IMR-90 (cell line): ENCODE results near the gene SV2B. TPM values are rescaled to one million over a fixed set of nuclear protein-coding genes. Genes with fewer than 3 reads are reported as not detected.
A peak's percentile ranks its signal among the peaks of the same experiment; 100 is the strongest.

ENCODE experiments used
- ATAC-seq: fragments of 200-7000 bp; cut with Tn5 transposase; 2 replicates; pipeline ENCODE4 v1.9.1; 2020; ENCODE audit warnings: low read depth, mild to moderate bottlenecking, moderate library complexity
- BruUV-seq: library from RNA; stranded (reverse); fragments of 400-500 nt; replicated peaks from 2 replicates; lab custom pipeline; 2021; lab: Mats Ljungman, UMichigan
- CTCF ChIA-PET: fragments of 300-600 bp; formaldehyde crosslinking; extraction: SDS; loops from one replicate; lab custom pipeline; 2021; ENCODE audit warnings: antibody characterized with exemption; lab: Yijun Ruan, JAX
- POLR2A ChIA-PET: fragments of 300-600 bp; sonication (Branson Sonifier 250); formaldehyde crosslinking; loops from one replicate; lab custom pipeline; 2022; ENCODE audit warnings: antibody characterized with exemption; ENCODE audit not compliant: unreplicated experiment; lab: Charles Lee
- DNase-seq: peaks from one replicate; pipeline ENCODE4 v3.0.0; 2013
- H2AFZ ChIP-seq: replicated peaks from 2 replicates; pipeline ENCODE3; 2013; ENCODE audit warnings: low read length, mild to moderate bottlenecking; ENCODE audit not compliant: poor library complexity
- H2AK5ac ChIP-seq: 2 replicates; pipeline ENCODE4 v1.6.1; 2013; ENCODE audit warnings: low read depth, low read length, inconsistent platforms
- H2AK9ac ChIP-seq: replicated peaks from 2 replicates; pipeline ENCODE3; 2013; ENCODE audit warnings: mild to moderate bottlenecking, low read depth, low read length, moderate library complexity; ENCODE audit not compliant: poor library complexity
- H2BK120ac ChIP-seq: 2 replicates; pipeline ENCODE4 v1.6.1; 2013; ENCODE audit warnings: low read depth, low read length, inconsistent platforms
- H2BK15ac ChIP-seq: 3 replicates; pipeline ENCODE4 v1.6.1; 2013; ENCODE audit warnings: low read depth, low read length, inconsistent platforms
- H2BK20ac ChIP-seq: 2 replicates; pipeline ENCODE4 v1.6.1; 2013; ENCODE audit warnings: low read depth, mild to moderate bottlenecking, inconsistent platforms, low read length, moderate library complexity
- H2BK5ac ChIP-seq: 2 replicates; pipeline ENCODE4 v1.6.1; 2013; ENCODE audit warnings: mild to moderate bottlenecking, low read depth, low read length, inconsistent platforms; ENCODE audit not compliant: poor library complexity, severe bottlenecking
- H3K14ac ChIP-seq: replicated peaks from 2 replicates; pipeline ENCODE4 v1.6.1; 2013; ENCODE audit warnings: low read depth, low read length, inconsistent platforms
- H3K18ac ChIP-seq: 2 replicates; pipeline ENCODE4 v1.6.1; 2013; ENCODE audit warnings: low read depth, low read length, control low read depth
- H3K23ac ChIP-seq: 2 replicates; pipeline ENCODE4 v1.6.1; 2013; ENCODE audit warnings: low read depth, low read length, inconsistent platforms
- H3K27ac ChIP-seq: 2 replicates; pipeline ENCODE4 v1.5.1; 2013; ENCODE audit warnings: mild to moderate bottlenecking, control low read depth, low read length; ENCODE audit not compliant: insufficient read depth
- H3K27me3 ChIP-seq: 2 replicates; pipeline ENCODE4 v1.6.1; 2013; ENCODE audit warnings: low read length; ENCODE audit not compliant: control insufficient read depth, insufficient read depth
- H3K36me3 ChIP-seq: 2 replicates; pipeline ENCODE4 v1.6.1; 2013; ENCODE audit warnings: low read length, mixed read lengths; ENCODE audit not compliant: control insufficient read depth, insufficient read depth
- H3K4ac ChIP-seq: 2 replicates; pipeline ENCODE4 v1.6.1; 2013; ENCODE audit warnings: low read depth, low read length, inconsistent platforms
- H3K4me1 ChIP-seq: 2 replicates; pipeline ENCODE4 v1.6.1; 2013; ENCODE audit warnings: low read length, mixed read lengths; ENCODE audit not compliant: control insufficient read depth, insufficient read depth
- H3K4me2 ChIP-seq: 2 replicates; pipeline ENCODE4 v1.6.1; 2013; ENCODE audit warnings: low read depth, mild to moderate bottlenecking, control low read depth, low read length, moderate library complexity
- H3K4me3 ChIP-seq: 2 replicates; pipeline ENCODE4 v1.5.1; 2013; ENCODE audit warnings: low read depth, mild to moderate bottlenecking, control low read depth, low read length, moderate library complexity; ENCODE audit not compliant: insufficient read depth
- H3K56ac ChIP-seq: 2 replicates; pipeline ENCODE4 v1.6.1; 2013; ENCODE audit warnings: low read length, inconsistent platforms; ENCODE audit not compliant: insufficient read depth; ENCODE audit errors: extremely low read depth
- H3K79me1 ChIP-seq, 2 experiments: 2 replicates each; pipeline ENCODE4 v1.6.1; 2013; ENCODE audit warnings: low read length in 2 of 2, inconsistent platforms in 1 of 2, low read depth in 1 of 2
- H3K9ac ChIP-seq: 2 replicates; pipeline ENCODE4 v1.6.1; 2013; ENCODE audit warnings: low read depth, low read length, control low read depth
- H3K9me1 ChIP-seq: 2 replicates; pipeline ENCODE4 v1.6.1; 2013; ENCODE audit warnings: low read length, inconsistent platforms; ENCODE audit not compliant: insufficient read depth
- H3K9me3 ChIP-seq: 2 replicates; pipeline ENCODE4 v1.6.1; 2013; ENCODE audit warnings: low read length; ENCODE audit not compliant: control insufficient read depth, insufficient read depth
- H4K20me1 ChIP-seq: 2 replicates; pipeline ENCODE4 v1.6.1; 2013; ENCODE audit warnings: low read length, inconsistent platforms; ENCODE audit not compliant: insufficient read depth
- H4K5ac ChIP-seq: 2 replicates; pipeline ENCODE4 v1.6.1; 2013; ENCODE audit warnings: mild to moderate bottlenecking, low read depth, low read length, control low read depth
- H4K8ac ChIP-seq, 2 experiments: 2 replicates each; pipeline ENCODE4 v1.6.1; 2013; ENCODE audit warnings: low read depth in 2 of 2, low read length in 2 of 2, control low read depth in 1 of 2, inconsistent platforms in 1 of 2
- H4K91ac ChIP-seq: 2 replicates; pipeline ENCODE4 v1.6.1; 2013; ENCODE audit warnings: low read depth, low read length, inconsistent platforms; ENCODE audit not compliant: insufficient read depth
- BHLHE40 ChIP-seq: fragments of 150-350 bp; IDR thresholded peaks from 2 replicates; pipeline ENCODE4 v1.6.1; 2016; ENCODE audit warnings: mild to moderate bottlenecking, low read depth, low read length
- CEBPB ChIP-seq: IDR thresholded peaks from 2 replicates; pipeline ENCODE4 v1.6.1; 2012; ENCODE audit warnings: low read depth, low read length, improper control_type of control experiment
- CHD1 ChIP-seq: IDR thresholded peaks from 2 replicates; pipeline ENCODE4 v1.6.1; 2012; ENCODE audit warnings: low read depth, low read length, improper control_type of control experiment
- CTCF ChIP-seq: conservative IDR thresholded peaks from 2 replicates; pipeline ENCODE4 v1.5.1; 2012; ENCODE audit warnings: mild to moderate bottlenecking, low read depth, low read length, improper control_type of control experiment
- FOS ChIP-seq: fragments of 150-350 bp; IDR thresholded peaks from 2 replicates; pipeline ENCODE4 v1.6.1; 2016; ENCODE audit warnings: low read depth, low read length
- MAFK ChIP-seq: IDR thresholded peaks from 2 replicates; pipeline ENCODE4 v1.6.1; 2012; ENCODE audit warnings: low read depth, low read length, improper control_type of control experiment
- MAZ ChIP-seq: IDR thresholded peaks from 2 replicates; pipeline ENCODE4 v1.6.1; 2012; ENCODE audit warnings: low read depth, mild to moderate bottlenecking, low read length, improper control_type of control experiment, moderate library complexity, borderline replicate concordance
- RAD21 ChIP-seq: IDR thresholded peaks from 2 replicates; pipeline ENCODE4 v1.6.1; 2012; ENCODE audit warnings: low read length, improper control_type of control experiment
- RFX5 ChIP-seq: IDR thresholded peaks from 2 replicates; pipeline ENCODE4 v1.8.0; 2012; ENCODE audit warnings: low read depth, mild to moderate bottlenecking, low read length, moderate library complexity
- SMC3 ChIP-seq: fragments of 150-350 bp; IDR thresholded peaks from 2 replicates; pipeline ENCODE4 v1.6.1; 2016; ENCODE audit warnings: low read depth, mild to moderate bottlenecking, antibody characterized with exemption, low read length, moderate library complexity
- WGBS, 2 experiments: methylation state at CpG; one replicate each; pipeline versions ENCODE4 v1.1.5 to v1.1.7; 2013; ENCODE audit warnings: missing lambda C conversion rate in 2 of 2; ENCODE audit not compliant: insufficient read length in 1 of 2; ENCODE audit errors: extremely low coverage in 2 of 2; 5-methylcytosine and 5-hydroxymethylcytosine counted together
- dilution Hi-C: fragments of 300-500 bp; cut with HindIII; formaldehyde crosslinking; loops from one replicate; pipeline ENCODE4 v1.14.3; 2018; ENCODE audit warnings: low sequenced_read_pairs; ENCODE audit not compliant: unreplicated experiment
- in situ Hi-C: fragments of 300-500 bp; cut with MboI; formaldehyde crosslinking; loops from 3 replicates; pipeline ENCODE4 v1.14.3; 2019; ENCODE audit warnings: low sequenced_read_pairs, inconsistent platforms, mixed read lengths
- intact Hi-C: fragments of 100-400 bp; cut with micrococcal nuclease; formaldehyde crosslinking; loops from 2 replicates; pipeline ENCODE4 v1.10.0; 2022
- polyA plus RNA-seq, 3 experiments: library from polyadenylated mRNA; depleted of rRNA; stranded (reverse); fragments of >200 nt; gene quantifications; 2 replicates each; pipeline ENCODE4 v1.2.3, GENCODE V29; 2012; ENCODE audit warnings: low replicate concordance in 1 of 3
- total RNA-seq: library from RNA; depleted of rRNA; stranded (reverse); fragments of >200 nt; gene quantifications from 2 replicates; pipeline ENCODE4 v1.2.3, GENCODE V29; 2012

The SV2B gene
- total and polyA plus RNA-seq, 2 of the 4 experiments (the other 2 are of a cell fraction): not detected

DNA sequence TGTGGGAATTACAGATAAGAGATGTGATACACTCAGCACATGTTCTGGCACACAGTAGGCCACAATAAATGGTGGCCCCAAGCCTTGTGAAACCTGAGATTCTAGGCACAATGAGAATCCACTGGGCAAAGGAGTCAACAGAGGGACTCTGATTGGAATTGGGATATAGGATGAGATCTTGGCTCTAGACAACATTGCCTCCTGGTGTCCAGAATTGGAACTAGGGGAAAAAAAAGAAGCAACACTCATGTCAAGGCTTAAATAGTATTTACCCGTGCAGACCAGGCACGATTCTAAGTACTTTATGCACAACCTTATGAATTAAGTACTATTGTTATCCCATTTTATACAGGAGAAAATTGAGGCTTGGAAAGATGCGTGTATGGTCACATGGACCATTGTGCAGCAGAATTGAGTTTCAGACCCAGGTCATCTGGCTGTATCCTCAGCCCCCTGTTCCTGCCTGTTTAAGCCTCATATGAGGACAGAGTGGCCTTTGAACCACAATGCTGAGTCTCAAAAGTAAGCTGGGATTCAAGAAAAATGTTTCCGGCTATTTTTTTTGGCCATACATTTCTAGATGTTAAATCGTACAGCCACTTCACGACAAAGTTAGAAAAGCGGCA is 124.8 kb downstream of the SV2B start:
- H4K20me1 ChIP-seq: no peaks in the 10 kb centered on the region
- H3K56ac ChIP-seq: no peak overlapping the region
- H2AK9ac ChIP-seq: no peak overlapping the region
- no peak overlapping the region for H3K23ac ChIP-seq
- H4K91ac ChIP-seq: no peak overlapping the region
- no peak overlapping the region for H3K27ac ChIP-seq
- WGBS, 2 experiments: 50% methylated on average over 1 of the region's 7 CpGs; no CpG with 5 or more reads in 1 of the 2 experiments
- CTCF ChIA-PET: interaction anchor here (0.8 to 0.9 kb wide), 2 partner anchors 11 to 159 kb away, joined by 3 to 5 read pairs; no protein-coding TSS in a partner anchor
- no peak for TF ChIP-seq CEBPB
- no peak for TF ChIP-seq MAFK
- TF ChIP-seq FOS: no peak
- peak; percentile 58 for TF ChIP-seq CTCF
- no peak for TF ChIP-seq CHD1
- no peak for TF ChIP-seq RFX5
- TF ChIP-seq RAD21: peak; percentile 55
- TF ChIP-seq SMC3: peak; percentile 40
- TF ChIP-seq MAZ: no peak
- no peak for TF ChIP-seq BHLHE40
- no peaks in the 10 kb centered on the region; the same call in 1 of the 2 replicates for H3K27me3 ChIP-seq
- H3K4me1 ChIP-seq: no peaks in the 10 kb centered on the region
- ATAC-seq (peak; percentile 57), DNase-seq (peak; percentile 41)
- no peak overlapping the region for H2BK5ac ChIP-seq
- H2AFZ ChIP-seq: no peak overlapping the region
- H3K9ac ChIP-seq: no peak overlapping the region
- no peak overlapping the region for H3K4me3 ChIP-seq
- no TSS peak for BruUV-seq
- no peak overlapping the region for H3K18ac ChIP-seq
- H4K5ac ChIP-seq: no peak overlapping the region
- no peak overlapping the region for H2BK20ac ChIP-seq
- POLR2A ChIA-PET: no interaction called here
- H3K9me3 ChIP-seq: no peaks in the 10 kb centered on the region
- H3K9me1 ChIP-seq: no peaks in the 10 kb centered on the region
- no peak overlapping the region for H2BK15ac ChIP-seq
- H3K14ac ChIP-seq: no peak overlapping the region
- dilution Hi-C loops (no loop called here), intact Hi-C loops (loop anchor here (1.0 to 2.0 kb wide), 2 partner anchors 169 to 268 kb away; no protein-coding TSS in a partner anchor), in situ Hi-C loops (loop anchor here (5.0 kb wide), 1 partner anchor 168 kb away; no protein-coding TSS in a partner anchor)
- H3K4ac ChIP-seq: no peak overlapping the region
- no peaks in the 10 kb centered on the region for H3K36me3 ChIP-seq
- H4K8ac ChIP-seq: no peak overlapping the region
- no peak overlapping the region for H2BK120ac ChIP-seq
- H3K79me1 ChIP-seq: no peaks in the 10 kb centered on the region
- no peak overlapping the region for H3K4me2 ChIP-seq
- no peak overlapping the region for H2AK5ac ChIP-seq
